ENCODE results near the gene PPFIBP1.

DNA sequence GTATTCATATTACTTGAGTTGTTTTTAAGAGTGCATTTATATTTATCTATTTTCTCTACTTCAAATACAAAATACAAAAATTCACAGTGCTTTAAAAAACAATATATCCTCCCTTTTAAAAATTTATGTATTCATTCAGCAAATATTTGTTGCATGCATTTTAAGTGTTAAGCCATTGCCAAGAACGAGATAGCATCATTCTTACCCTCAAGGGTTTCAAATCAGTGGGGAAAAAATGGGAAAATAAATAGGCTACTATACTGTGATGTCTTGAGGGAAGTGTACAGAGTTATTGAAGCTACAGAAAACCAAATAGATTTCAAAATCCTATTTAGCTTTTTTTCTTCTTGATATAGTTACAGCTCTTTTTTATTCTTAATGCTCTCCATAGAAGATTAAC is 209.8 kb downstream of the PPFIBP1 start:
- TF ChIP-seq GATA2 (IDR thresholded peaks at IDR 0.05; ENCODE audit: low read depth, low read length) (no peak), GATA3 (IDR thresholded peaks at IDR 0.05; ENCODE audit: low read depth, low read length) (no peak)
